GM21423 (cell line): ENCODE measurements around the gene CTNNBL1.
"Not testable (repeated sequence)": the region's sequence is repeated elsewhere in the genome, so short reads cannot be mapped to it uniquely, and the experiment has no call there.

Source experiments
- ATAC-seq: cut with Tn5 transposase; IDR thresholded peaks from one replicate; pipeline ENCODE4 v1.9.1; 2021; ENCODE audit warnings: mild to moderate bottlenecking, moderate library complexity; ENCODE audit not compliant: unreplicated experiment

Gene CTNNBL1

GRCh38 chr20:37706298-37706697 lies 12.5 kb downstream of the CTNNBL1 start:
- ATAC-seq: no peak

GRCh38 chr20:37711001-37711400 lies 17.2 kb downstream of the CTNNBL1 start:
- no peak for ATAC-seq

- ATAC-seq: no peak
Measured at GRCh38 chr20:37711994-37712964, 18.4 kb downstream of the CTNNBL1 start.

- ATAC-seq: no peak
Measured at GRCh38 chr20:37713396-37713795, 19.6 kb downstream of the CTNNBL1 start.

GRCh38 chr20:37714978-37715672 lies 21.3 kb downstream of the CTNNBL1 start:
- ATAC-seq: no peak

GRCh38 chr20:37721751-37722150 lies 27.9 kb downstream of the CTNNBL1 start:
- no peak for ATAC-seq

- ATAC-seq: not testable (repeated sequence)
Measured at GRCh38 chr20:37722312-37722711, 28.5 kb downstream of the CTNNBL1 start.

- ATAC-seq: no peak
Measured at GRCh38 chr20:37723668-37724067, 29.8 kb downstream of the CTNNBL1 start.

GRCh38 chr20:37725165-37725564 lies 31.3 kb downstream of the CTNNBL1 start:
- no peak for ATAC-seq

- no peak for ATAC-seq
Measured at GRCh38 chr20:37725855-37726254, 32.0 kb downstream of the CTNNBL1 start.

- ATAC-seq: no peak
Measured at GRCh38 chr20:37726321-37726720, 32.5 kb downstream of the CTNNBL1 start.

- ATAC-seq: no peak
Measured at GRCh38 chr20:37726971-37727956, 33.4 kb downstream of the CTNNBL1 start.

GRCh38 chr20:37727957-37728634 lies 34.3 kb downstream of the CTNNBL1 start:
- no peak for ATAC-seq

- ATAC-seq: no peak
Measured at GRCh38 chr20:37728635-37728983, 34.8 kb downstream of the CTNNBL1 start.

GRCh38 chr20:37729452-37729851 lies 35.6 kb downstream of the CTNNBL1 start:
- no peak for ATAC-seq

- no peak for ATAC-seq
Measured at GRCh38 chr20:37729909-37730308, 36.1 kb downstream of the CTNNBL1 start.

- no peak for ATAC-seq
Measured at GRCh38 chr20:37733416-37733815, 39.6 kb downstream of the CTNNBL1 start.

- ATAC-seq: no peak
Measured at GRCh38 chr20:37734228-37734985, 40.6 kb downstream of the CTNNBL1 start.

GRCh38 chr20:37735541-37735940 lies 41.7 kb downstream of the CTNNBL1 start:
- no peak for ATAC-seq

GRCh38 chr20:37736132-37736531 lies 42.3 kb downstream of the CTNNBL1 start:
- no peak for ATAC-seq
